ENCODE results near the gene GNAQ. TPM values are rescaled to one million over a fixed set of nuclear protein-coding genes. Genes with fewer than 3 reads are reported as not detected.
A peak's percentile ranks its signal among the peaks of the same experiment; 100 is the strongest.

GNAQ gene
- total RNA-seq, 1 experiment from 2014 or later = 38.2 TPM

- Mint-ChIP-seq H3K27me3 (ENCODE audit: insufficient read depth, unreplicated experiment) (no peaks in the 10 kb centered on the region), H3K4me3 (ENCODE audit: unreplicated experiment) (no peak overlapping the region), H3K36me3 (ENCODE audit: insufficient read depth, unreplicated experiment) (no peaks in the 10 kb centered on the region), H3K4me1 (ENCODE audit: insufficient read depth, unreplicated experiment) (peaks cover 48% of the 10 kb centered on the region), H3K9me3 (ENCODE audit: unreplicated experiment) (no peaks in the 10 kb centered on the region), H3K27ac (ENCODE audit: low read depth, unreplicated experiment) (peak overlapping the region; percentile 27)
- no peak for TF ChIP-seq CTCF (IDR thresholded peaks at IDR 0.05; ENCODE audit: unreplicated experiment)
- CTCF ChIA-PET = interaction anchor here (1.0 to 3.4 kb wide), 5 partner anchors 9 to 45 kb away, joined by 4 to 18 read pairs (median 5); no protein-coding TSS in a partner anchor
- peak; percentile 25 for DNase-seq (ENCODE audit: unreplicated experiment)
- no TSS peak for BruUV-seq (replicated peaks)
- intact Hi-C loops (cut with micrococcal nuclease) = no loop called here
- POLR2A ChIA-PET = interaction anchor here (0.7 to 2.9 kb wide), 7 partner anchors 12 to 209 kb away, joined by 3 to 22 read pairs (median 3); partner anchors contain the start of gene CEP78
These were observed 5.2 kb downstream of the GNAQ start for GRCh38 chr9:78026416-78026815.

- DNase-seq (ENCODE audit: unreplicated experiment) = no peak
- intact Hi-C loops (cut with micrococcal nuclease) = no loop called here
- ChIA-PET POLR2A (interaction anchor here (1.4 to 2.9 kb wide), 3 partner anchors 22 to 70 kb away, joined by 3 to 22 read pairs (median 5); no protein-coding TSS in a partner anchor), CTCF (interaction anchor here (0.8 to 3.4 kb wide), 4 partner anchors 10 to 184 kb away, joined by 3 to 18 read pairs (median 4); no protein-coding TSS in a partner anchor)
- no peak for TF ChIP-seq CTCF (IDR thresholded peaks at IDR 0.05; ENCODE audit: unreplicated experiment)
- Mint-ChIP-seq H3K9me3 (ENCODE audit: unreplicated experiment) (no peaks in the 10 kb centered on the region), H3K4me1 (ENCODE audit: insufficient read depth, unreplicated experiment) (peaks cover 46% of the 10 kb centered on the region), H3K27ac (ENCODE audit: low read depth, unreplicated experiment) (no peak overlapping the region), H3K27me3 (ENCODE audit: insufficient read depth, unreplicated experiment) (no peaks in the 10 kb centered on the region), H3K36me3 (ENCODE audit: insufficient read depth, unreplicated experiment) (no peaks in the 10 kb centered on the region), H3K4me3 (ENCODE audit: unreplicated experiment) (no peak overlapping the region)
- BruUV-seq (replicated peaks) = no TSS peak
These were observed 6.4 kb downstream of the GNAQ start for GRCh38 chr9:78025186-78025585.

- no TSS peak for BruUV-seq (replicated peaks)
- CTCF ChIA-PET = no interaction called here
- Mint-ChIP-seq H3K36me3 (ENCODE audit: insufficient read depth, unreplicated experiment) (no peaks in the 10 kb centered on the region), H3K4me3 (ENCODE audit: unreplicated experiment) (no peak overlapping the region), H3K9me3 (ENCODE audit: unreplicated experiment) (no peaks in the 10 kb centered on the region), H3K4me1 (ENCODE audit: insufficient read depth, unreplicated experiment) (peaks cover 27% of the 10 kb centered on the region), H3K27ac (ENCODE audit: low read depth, unreplicated experiment) (no peak overlapping the region), H3K27me3 (ENCODE audit: insufficient read depth, unreplicated experiment) (no peaks in the 10 kb centered on the region)
- intact Hi-C loops (cut with micrococcal nuclease) = no loop called here
- no peak for TF ChIP-seq CTCF (IDR thresholded peaks at IDR 0.05; ENCODE audit: unreplicated experiment)
- peak; percentile 40 for DNase-seq (ENCODE audit: unreplicated experiment)
- POLR2A ChIA-PET = no interaction called here
These were observed 8.4 kb downstream of the GNAQ start for GRCh38 chr9:78023003-78023741.

GRCh38 chr9:78021697-78022096 lies 9.9 kb downstream of the GNAQ start:
- no peaks in the 10 kb centered on the region for H3K36me3 Mint-ChIP-seq (ENCODE audit: insufficient read depth, unreplicated experiment)
- H3K9me3 Mint-ChIP-seq (ENCODE audit: unreplicated experiment) = no peaks in the 10 kb centered on the region
- BruUV-seq (replicated peaks) = no TSS peak
- no peak for DNase-seq (ENCODE audit: unreplicated experiment)
- H3K4me1 Mint-ChIP-seq (ENCODE audit: insufficient read depth, unreplicated experiment) = peaks cover 27% of the 10 kb centered on the region
- H3K4me3 Mint-ChIP-seq (ENCODE audit: unreplicated experiment) = no peak overlapping the region
- ChIA-PET CTCF (interaction anchor here (0.8 to 1.4 kb wide), 2 partner anchors 14 to 44 kb away, joined by 4 read pairs; no protein-coding TSS in a partner anchor), POLR2A (no interaction called here)
- TF ChIP-seq CTCF (IDR thresholded peaks at IDR 0.05; ENCODE audit: unreplicated experiment) = no peak
- intact Hi-C loops (cut with micrococcal nuclease) = no loop called here
- H3K27me3 Mint-ChIP-seq (ENCODE audit: insufficient read depth, unreplicated experiment) = no peaks in the 10 kb centered on the region
- H3K27ac Mint-ChIP-seq (ENCODE audit: low read depth, unreplicated experiment) = no peak overlapping the region

Data from MCF 10A (cell line).